ENCODE results near the gene TTLL7. TPM values are rescaled to one million over a fixed set of nuclear protein-coding genes. Genes with fewer than 3 reads are reported as not detected.
A peak's percentile ranks its signal among the peaks of the same experiment; 100 is the strongest.

TTLL7 gene
- total and polyA plus RNA-seq, 7 donors: 0.92 to 34.9 (median 15.5) TPM

DNA sequence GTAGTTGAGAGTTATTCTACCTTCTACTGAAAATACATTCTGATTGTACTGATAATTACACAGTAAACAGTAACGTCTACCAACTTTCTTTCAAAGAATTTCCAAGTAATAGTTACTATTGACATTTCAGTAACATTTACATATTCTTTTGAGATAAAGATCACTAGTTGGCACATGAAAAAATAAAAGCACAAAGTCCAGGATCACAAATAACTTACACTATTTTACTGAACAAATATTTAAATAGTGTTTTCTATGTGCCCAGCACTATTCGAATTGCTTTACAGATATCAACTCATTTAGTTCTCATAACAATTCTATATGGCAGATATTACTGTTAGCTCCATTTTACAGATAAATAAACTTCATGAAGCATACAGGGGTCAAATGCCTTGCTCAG lies 126.4 kb downstream of the TTLL7 start:
- no peaks in the 10 kb centered on the region for H3K9me3 ChIP-seq
- intact Hi-C loops (cut with DNase I): no loop called here
- 18 to 70% methylated on average over 2 of the region's 2 CpGs for WGBS, 2 donors
- no peaks in the 10 kb centered on the region for H3K27me3 ChIP-seq
- no peaks in the 10 kb centered on the region for H3K36me3 ChIP-seq
- DNase-seq: no peak
- H3K4me1 ChIP-seq: no peaks in the 10 kb centered on the region
- TF ChIP-seq, protein P1, sequence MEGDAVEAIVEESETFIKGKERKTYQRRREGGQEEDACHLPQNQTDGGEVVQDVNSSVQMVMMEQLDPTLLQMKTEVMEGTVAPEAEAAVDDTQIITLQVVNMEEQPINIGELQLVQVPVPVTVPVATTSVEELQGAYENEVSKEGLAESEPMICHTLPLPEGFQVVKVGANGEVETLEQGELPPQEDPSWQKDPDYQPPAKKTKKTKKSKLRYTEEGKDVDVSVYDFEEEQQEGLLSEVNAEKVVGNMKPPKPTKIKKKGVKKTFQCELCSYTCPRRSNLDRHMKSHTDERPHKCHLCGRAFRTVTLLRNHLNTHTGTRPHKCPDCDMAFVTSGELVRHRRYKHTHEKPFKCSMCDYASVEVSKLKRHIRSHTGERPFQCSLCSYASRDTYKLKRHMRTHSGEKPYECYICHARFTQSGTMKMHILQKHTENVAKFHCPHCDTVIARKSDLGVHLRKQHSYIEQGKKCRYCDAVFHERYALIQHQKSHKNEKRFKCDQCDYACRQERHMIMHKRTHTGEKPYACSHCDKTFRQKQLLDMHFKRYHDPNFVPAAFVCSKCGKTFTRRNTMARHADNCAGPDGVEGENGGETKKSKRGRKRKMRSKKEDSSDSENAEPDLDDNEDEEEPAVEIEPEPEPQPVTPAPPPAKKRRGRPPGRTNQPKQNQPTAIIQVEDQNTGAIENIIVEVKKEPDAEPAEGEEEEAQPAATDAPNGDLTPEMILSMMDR (IDR thresholded peaks at IDR 0.05): no peak
- no peak for TF ChIP-seq POLR2A (IDR thresholded peaks at IDR 0.05)
- TF ChIP-seq EP300 (IDR thresholded peaks at IDR 0.05): no peak
- no peak for TF ChIP-seq POLR2AphosphoS5 (IDR thresholded peaks at IDR 0.05)
- no peak overlapping the region for H3K27ac ChIP-seq
- no peak overlapping the region for H3K4me3 ChIP-seq

DNA sequence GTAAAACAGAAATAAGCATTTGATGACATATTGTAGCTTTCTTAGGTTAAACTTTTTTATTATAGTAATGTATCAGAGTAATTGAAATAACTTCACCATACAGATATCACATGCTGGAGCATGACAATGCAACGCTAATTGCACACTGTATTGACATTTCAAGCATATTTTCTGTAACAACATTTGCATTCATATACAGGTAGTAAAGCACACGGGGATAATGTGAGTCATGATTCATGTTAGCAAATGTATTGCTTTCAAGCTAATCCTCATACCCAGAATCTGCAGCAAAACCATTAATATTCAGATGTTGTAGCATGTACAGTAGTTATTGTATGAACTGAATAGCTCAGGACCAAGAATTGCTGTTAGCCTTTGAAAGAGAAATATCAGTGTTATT lies 133.9 kb downstream of the TTLL7 start:
- no peak for TF ChIP-seq POLR2A (IDR thresholded peaks at IDR 0.05)
- TF ChIP-seq, protein P1 (IDR thresholded peaks at IDR 0.05): no peak
- no peak for TF ChIP-seq POLR2AphosphoS5 (IDR thresholded peaks at IDR 0.05)
- no peak for TF ChIP-seq EP300 (IDR thresholded peaks at IDR 0.05)
- no peak overlapping the region for H3K27ac ChIP-seq

DNA sequence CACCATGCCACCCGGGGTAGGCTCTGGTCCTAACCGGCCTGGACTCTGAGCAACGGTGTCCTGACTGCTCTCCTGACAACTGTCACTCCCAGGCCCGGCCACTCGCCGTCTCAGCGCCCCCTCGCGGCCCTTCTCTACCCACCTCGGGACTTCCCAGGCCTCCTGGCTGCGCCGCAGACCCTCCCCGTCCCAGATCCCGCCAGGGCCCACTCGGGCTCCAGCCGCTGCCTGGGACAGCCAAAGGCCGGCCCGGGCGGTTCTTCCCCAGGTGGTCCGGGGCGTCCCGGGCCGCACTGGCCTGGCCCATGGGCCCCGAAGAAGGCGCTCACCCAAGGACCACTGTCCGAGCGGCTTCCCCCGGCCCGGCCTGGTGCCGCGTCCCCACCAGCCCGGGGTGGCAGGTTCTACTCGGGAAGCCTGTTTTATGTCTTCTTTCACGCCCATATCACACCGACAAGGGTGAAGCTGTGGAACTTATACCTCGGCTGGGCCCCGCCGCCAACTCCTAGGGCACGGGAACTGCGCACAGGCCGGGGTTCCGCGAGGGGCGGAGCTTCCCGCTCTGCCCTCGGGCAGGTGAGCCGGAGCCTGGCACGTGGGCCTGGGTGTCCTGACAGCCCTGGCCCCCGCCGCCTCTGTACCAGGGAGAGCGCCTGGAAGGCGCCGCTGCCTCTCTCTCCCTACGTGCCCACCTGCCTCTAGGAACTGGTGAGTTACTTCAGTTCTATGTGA lies 138.3 kb downstream of the TTLL7 start:
- Histone ChIP-seq H3K4me3 (peak overlapping the region; percentile 8 to 53 (median 44)), H3K27ac (peak overlapping the region in 1 of 4 donors; percentile 40), H3K9me3 (no peaks in the 10 kb centered on the region), H3K36me3 (no peaks in the 10 kb centered on the region), H3K27me3 (peaks cover 0 to 7% (median 0%) of the 10 kb centered on the region in 3 donors), H3K4me1 (peaks cover 0 to 9% (median 2%) of the 10 kb centered on the region in 4 donors)
- intact Hi-C loops (cut with DNase I): no loop called here
- peak; percentile 77 for DNase-seq
- TF ChIP-seq, protein P1 (IDR thresholded peaks at IDR 0.05): peak in 3 of 4 experiments; percentile 20 to 44 (median 41)
- TF ChIP-seq POLR2AphosphoS5 (IDR thresholded peaks at IDR 0.05): no peak
- no peak for TF ChIP-seq EP300 (IDR thresholded peaks at IDR 0.05)
- TF ChIP-seq POLR2A (IDR thresholded peaks at IDR 0.05): no peak
- WGBS, 2 donors: 9 to 12% methylated on average over 54 of the region's 54 CpGs

More for the DNA sequence above, 133.9 kb downstream of the TTLL7 start:
- intact Hi-C loops (cut with DNase I): no loop called here
- 58 to 78% methylated on average over 2 of the region's 2 CpGs for WGBS, 2 donors
- Histone ChIP-seq H3K4me3 (no peak overlapping the region), H3K9me3 (no peaks in the 10 kb centered on the region), H3K36me3 (no peaks in the 10 kb centered on the region), H3K4me1 (peaks cover 0 to 9% (median 2%) of the 10 kb centered on the region in 4 donors), H3K27me3 (peaks cover 0 to 7% (median 0%) of the 10 kb centered on the region in 3 donors)
- DNase-seq: no peak

DNA sequence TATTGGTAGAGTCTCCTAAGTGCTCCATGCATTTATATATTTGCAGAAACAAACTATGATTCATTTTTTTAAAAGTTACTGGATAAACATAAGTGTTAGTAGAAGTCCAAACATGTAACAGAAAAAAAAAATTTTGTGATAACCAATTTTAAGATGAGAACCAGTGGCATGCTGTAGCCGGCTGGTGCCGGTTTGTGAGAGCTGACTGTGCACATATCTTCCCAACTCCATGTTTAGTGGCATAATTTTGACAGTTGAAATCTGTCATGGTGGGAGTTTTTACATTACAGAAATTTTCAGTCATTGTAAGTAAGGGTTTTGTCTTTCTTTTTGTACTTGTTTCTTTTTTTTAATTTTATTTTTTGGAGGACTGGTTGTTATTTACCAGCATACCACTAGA lies 141.2 kb downstream of the TTLL7 start:
- H3K9me3 ChIP-seq: no peaks in the 10 kb centered on the region
- TF ChIP-seq EP300 (IDR thresholded peaks at IDR 0.05) (no peak), POLR2A (IDR thresholded peaks at IDR 0.05) (no peak), POLR2AphosphoS5 (IDR thresholded peaks at IDR 0.05) (no peak)
- TF ChIP-seq, protein P1 (IDR thresholded peaks at IDR 0.05): no peak
- DNase-seq: no peak
- H3K27me3 ChIP-seq: peaks cover 0 to 7% (median 0%) of the 10 kb centered on the region in 3 donors
- no peak overlapping the region for H3K27ac ChIP-seq
- H3K4me3 ChIP-seq: no peak overlapping the region
- no peaks in the 10 kb centered on the region for H3K36me3 ChIP-seq
- WGBS, 2 donors: 91 to 95% methylated on average over 2 of the region's 2 CpGs
- peaks cover 0 to 9% (median 2%) of the 10 kb centered on the region in 4 donors for H3K4me1 ChIP-seq
- intact Hi-C loops (cut with DNase I): no loop called here

All from sigmoid colon (tissue), 7 donors.